Lung (tissue), 12 donors: ENCODE data around the gene TM7SF2. TPM values are rescaled to one million over a fixed set of nuclear protein-coding genes. Genes with fewer than 3 reads are reported as not detected.

Source experiments
- ATAC-seq: fragments of 200-7000 bp; cut with Tn5 transposase; one replicate; pipeline ENCODE4 v1.9.1; 2020; ENCODE audit warnings: moderate number of reproducible peaks; ENCODE audit not compliant: insufficient read depth, low FRiP score
- DNase-seq, 3 donors: peaks; one replicate each; pipeline ENCODE4 v3.0.0-alpha.2; 2013 to 2017
- H3K27ac ChIP-seq, 2 donors: one replicate each; pipeline ENCODE4 v1.5.1; 2013; ENCODE audit warnings: mild to moderate bottlenecking in 2 of 2, moderate library complexity in 2 of 2, control low read depth in 1 of 2, inconsistent platforms in 1 of 2, low read depth in 1 of 2, low read length in 1 of 2
- H3K27me3 ChIP-seq, 3 donors: one replicate each; pipeline ENCODE4 v1.5.1; 2013; ENCODE audit warnings: low read length in 2 of 3; ENCODE audit not compliant: control insufficient read depth in 3 of 3, insufficient read depth in 3 of 3
- H3K36me3 ChIP-seq, 4 donors: one replicate each; pipeline ENCODE4 v1.5.1; 2013; ENCODE audit warnings: low read length in 4 of 4, mild to moderate bottlenecking in 1 of 4, moderate library complexity in 1 of 4; ENCODE audit not compliant: control insufficient read depth in 4 of 4, insufficient read depth in 4 of 4
- H3K4me1 ChIP-seq, 5 donors: one replicate each; pipeline ENCODE4 v1.5.1; 2013; ENCODE audit warnings: low read length in 5 of 5, mild to moderate bottlenecking in 2 of 5, moderate library complexity in 1 of 5; ENCODE audit not compliant: control insufficient read depth in 5 of 5, insufficient read depth in 5 of 5
- H3K4me3 ChIP-seq: one replicate; pipeline ENCODE4 v1.5.1; 2013; ENCODE audit warnings: mild to moderate bottlenecking, control low read depth, moderate library complexity
- H3K9ac ChIP-seq, 2 donors: one replicate each; pipeline ENCODE4 v1.5.1; 2013; ENCODE audit warnings: low read length in 2 of 2, control low read depth in 1 of 2; ENCODE audit not compliant: insufficient read depth in 1 of 2
- H3K9me3 ChIP-seq, 4 donors: one replicate each; pipeline ENCODE4 v1.5.1; 2013; ENCODE audit warnings: low read length in 3 of 4, mild to moderate bottlenecking in 1 of 4, moderate library complexity in 1 of 4; ENCODE audit not compliant: control insufficient read depth in 4 of 4, insufficient read depth in 3 of 4
- WGBS, 2 donors: extraction: QIAGEN DNeasy Blood & Tissue Kit; methylation state at CpG; one replicate each; pipeline ENCODE4 v1.1.7; 2013; 5-methylcytosine and 5-hydroxymethylcytosine counted together
- polyA plus RNA-seq, 2 donors: library from polyadenylated mRNA; stranded (reverse); fragments of 200-250 nt; gene quantifications; one replicate each; pipeline ENCODE4 v1.2.1, GENCODE V29; 2013
- total RNA-seq, 2 donors: library from RNA; depleted of rRNA in 1 of 2; stranded (reverse); fragments of >200 nt in 1 of 2; gene quantifications; one replicate each; pipeline ENCODE4 v1.2.1, GENCODE V29; 2014 to 2021
- TF ChIP-seq, protein P1 (sequence below): IDR thresholded peaks from 2 replicates; pipeline ENCODE4 v1.5.1; 2012; ENCODE audit warnings: mild to moderate bottlenecking; ENCODE audit errors: control extremely low read depth, extremely low read depth
- donor health status: control.
- donor health status: control.
- donor health status: Bipolar disorder and iron deficiency.
- donor health status: healthy.
- donor health status: DM: yes; HTN: yes; CAD: no.

Gene TM7SF2
- total and polyA plus RNA-seq, 4 donors = 30.3 to 82.7 (median 54.7) TPM

DNA sequence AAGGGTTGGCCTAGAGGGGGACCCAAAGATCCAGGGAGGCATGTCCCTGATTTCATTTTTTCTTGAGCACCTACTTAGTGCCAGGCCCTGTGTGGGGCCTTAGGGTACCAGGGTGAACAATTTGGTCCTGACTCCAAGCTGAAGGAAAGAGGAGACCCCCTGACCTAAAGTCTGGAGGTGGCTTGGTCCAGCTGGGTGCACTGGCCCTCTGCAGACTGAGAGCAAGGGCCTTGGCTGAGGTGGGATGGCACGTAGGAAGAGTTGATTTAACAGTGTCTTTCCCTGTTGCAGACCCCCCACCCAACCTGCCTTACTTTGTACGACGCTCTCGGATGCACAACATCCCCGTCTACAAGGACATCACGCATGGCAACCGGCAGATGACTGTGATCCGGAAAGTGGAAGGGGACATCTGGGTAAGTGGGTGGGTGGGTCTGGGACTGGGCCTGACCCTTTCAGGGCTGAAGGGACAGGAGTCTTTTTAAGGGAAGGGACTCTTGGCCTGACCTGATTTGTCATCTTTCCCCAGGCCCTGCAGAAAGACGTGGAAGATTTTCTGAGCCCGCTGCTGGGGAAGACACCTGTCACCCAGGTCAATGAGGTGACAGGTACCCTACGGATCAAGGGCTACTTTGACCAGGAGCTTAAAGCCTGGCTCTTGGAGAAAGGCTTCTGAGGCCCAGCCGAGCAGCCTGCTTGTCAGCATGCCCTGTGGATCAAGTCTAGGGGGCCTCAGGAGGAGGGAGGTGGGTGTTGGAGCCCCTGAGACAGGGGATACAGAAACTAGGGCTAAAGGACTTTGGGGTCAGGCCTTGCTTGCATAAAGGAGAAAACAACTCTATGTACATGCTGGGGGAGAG is 13.8 kb downstream of the TM7SF2 start:
- WGBS, 2 donors = 90 to 96% methylated on average over 12 of the region's 12 CpGs
- H3K36me3 ChIP-seq = peaks cover 22 to 56% (median 39%) of the 10 kb centered on the region in 4 donors
- H3K9me3 ChIP-seq = no peaks in the 10 kb centered on the region
- no peak overlapping the region for H3K27ac ChIP-seq
- no peak for DNase-seq
- H3K27me3 ChIP-seq = no peaks in the 10 kb centered on the region
- no peak overlapping the region for H3K4me3 ChIP-seq
- H3K4me1 ChIP-seq = peaks cover 0 to 16% (median 7%) of the 10 kb centered on the region in 5 donors
- no peak overlapping the region for H3K9ac ChIP-seq
- TF ChIP-seq, protein P1, sequence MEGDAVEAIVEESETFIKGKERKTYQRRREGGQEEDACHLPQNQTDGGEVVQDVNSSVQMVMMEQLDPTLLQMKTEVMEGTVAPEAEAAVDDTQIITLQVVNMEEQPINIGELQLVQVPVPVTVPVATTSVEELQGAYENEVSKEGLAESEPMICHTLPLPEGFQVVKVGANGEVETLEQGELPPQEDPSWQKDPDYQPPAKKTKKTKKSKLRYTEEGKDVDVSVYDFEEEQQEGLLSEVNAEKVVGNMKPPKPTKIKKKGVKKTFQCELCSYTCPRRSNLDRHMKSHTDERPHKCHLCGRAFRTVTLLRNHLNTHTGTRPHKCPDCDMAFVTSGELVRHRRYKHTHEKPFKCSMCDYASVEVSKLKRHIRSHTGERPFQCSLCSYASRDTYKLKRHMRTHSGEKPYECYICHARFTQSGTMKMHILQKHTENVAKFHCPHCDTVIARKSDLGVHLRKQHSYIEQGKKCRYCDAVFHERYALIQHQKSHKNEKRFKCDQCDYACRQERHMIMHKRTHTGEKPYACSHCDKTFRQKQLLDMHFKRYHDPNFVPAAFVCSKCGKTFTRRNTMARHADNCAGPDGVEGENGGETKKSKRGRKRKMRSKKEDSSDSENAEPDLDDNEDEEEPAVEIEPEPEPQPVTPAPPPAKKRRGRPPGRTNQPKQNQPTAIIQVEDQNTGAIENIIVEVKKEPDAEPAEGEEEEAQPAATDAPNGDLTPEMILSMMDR = no peak
- no peak for ATAC-seq

DNA sequence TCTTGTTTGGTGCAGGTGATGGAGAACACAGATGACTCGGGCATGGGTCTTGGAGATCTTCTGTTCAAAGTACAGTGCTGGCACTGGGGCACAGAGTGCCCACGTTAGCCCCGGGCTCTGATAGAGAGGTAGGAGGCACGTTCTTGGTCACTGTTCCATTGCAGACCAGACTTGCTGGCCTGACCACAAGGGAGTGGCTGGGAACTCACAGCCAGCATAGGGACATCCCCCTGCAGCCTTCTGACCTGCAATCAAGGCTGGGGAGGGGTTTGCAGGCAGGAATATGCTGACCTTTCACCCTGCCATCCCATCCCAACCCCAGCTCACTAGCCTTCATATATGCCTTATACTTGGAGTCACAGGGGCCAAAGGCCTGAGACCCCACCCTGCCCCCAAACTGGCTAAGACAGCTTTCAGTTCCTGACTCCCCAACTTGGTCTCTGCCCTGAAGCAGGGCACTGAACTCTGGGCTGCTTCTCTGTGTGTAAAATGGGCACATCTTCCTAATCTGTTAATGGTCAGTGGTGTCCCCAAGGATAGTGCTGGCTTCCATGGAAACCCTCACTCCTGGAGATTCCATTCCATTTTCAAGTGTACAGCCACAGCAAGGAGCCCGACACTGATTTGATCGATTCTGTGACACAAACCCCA is 15.1 kb downstream of the TM7SF2 start:
- 85 to 86% methylated on average over 6 of the region's 6 CpGs for WGBS, 2 donors
- Histone ChIP-seq H3K9ac (no peak overlapping the region), H3K4me1 (peaks cover 0 to 7% (median 0%) of the 10 kb centered on the region in 5 donors), H3K9me3 (no peaks in the 10 kb centered on the region), H3K4me3 (no peak overlapping the region), H3K36me3 (peaks cover 18 to 64% (median 39%) of the 10 kb centered on the region in 4 donors), H3K27me3 (no peaks in the 10 kb centered on the region), H3K27ac (no peak overlapping the region)
- TF ChIP-seq, protein P1 = no peak
- DNase-seq (no peak), ATAC-seq (no peak)

DNA sequence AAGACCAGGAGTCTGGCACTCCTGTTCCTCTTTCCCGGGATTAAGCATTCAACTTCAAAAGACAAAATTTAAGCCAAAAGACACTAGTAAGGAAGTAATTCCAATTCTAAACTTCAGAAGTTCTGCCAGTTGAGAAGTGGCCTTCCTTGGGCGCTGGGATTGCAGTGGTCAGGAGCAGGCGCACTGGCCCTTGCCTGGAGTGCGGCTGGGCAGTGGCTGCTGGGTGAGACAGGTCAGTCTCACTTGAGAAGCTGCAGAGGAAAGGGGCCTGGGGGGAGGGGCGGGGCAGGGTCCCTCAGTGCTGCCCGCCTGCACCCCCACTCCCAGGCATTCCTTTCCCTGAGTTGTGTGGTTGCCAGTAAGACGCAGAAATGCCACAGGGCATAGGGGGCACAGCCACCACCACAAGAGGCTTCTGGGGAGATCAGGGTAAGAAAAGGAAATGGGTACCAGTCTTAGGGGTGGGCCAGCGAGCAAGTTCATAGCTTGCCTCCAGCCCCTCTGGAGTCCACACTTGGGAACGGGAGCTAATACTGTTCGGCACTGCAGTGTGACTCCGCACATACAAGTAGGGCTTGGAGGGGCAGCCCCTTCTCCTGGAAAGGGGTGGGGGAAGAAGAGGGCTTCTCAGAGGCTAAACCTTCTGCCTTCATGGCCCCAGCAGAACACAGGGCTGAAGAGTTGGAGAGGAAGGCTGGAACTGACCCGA is 16.0 kb downstream of the TM7SF2 start:
- WGBS, 2 donors = 86 to 88% methylated on average over 12 of the region's 12 CpGs
- H3K4me3 ChIP-seq = no peak overlapping the region
- no peaks in the 10 kb centered on the region for H3K27me3 ChIP-seq
- H3K4me1 ChIP-seq = peaks cover 0 to 6% (median 3%) of the 10 kb centered on the region in 5 donors
- no peak overlapping the region for H3K27ac ChIP-seq
- peaks cover 24 to 72% (median 47%) of the 10 kb centered on the region in 4 donors for H3K36me3 ChIP-seq
- H3K9me3 ChIP-seq = no peaks in the 10 kb centered on the region
- H3K9ac ChIP-seq = no peak overlapping the region
- DNase-seq = no peak
- ATAC-seq = no peak
- TF ChIP-seq, protein P1 = no peak
